ENCODE data around the gene TMEM88.

DNA sequence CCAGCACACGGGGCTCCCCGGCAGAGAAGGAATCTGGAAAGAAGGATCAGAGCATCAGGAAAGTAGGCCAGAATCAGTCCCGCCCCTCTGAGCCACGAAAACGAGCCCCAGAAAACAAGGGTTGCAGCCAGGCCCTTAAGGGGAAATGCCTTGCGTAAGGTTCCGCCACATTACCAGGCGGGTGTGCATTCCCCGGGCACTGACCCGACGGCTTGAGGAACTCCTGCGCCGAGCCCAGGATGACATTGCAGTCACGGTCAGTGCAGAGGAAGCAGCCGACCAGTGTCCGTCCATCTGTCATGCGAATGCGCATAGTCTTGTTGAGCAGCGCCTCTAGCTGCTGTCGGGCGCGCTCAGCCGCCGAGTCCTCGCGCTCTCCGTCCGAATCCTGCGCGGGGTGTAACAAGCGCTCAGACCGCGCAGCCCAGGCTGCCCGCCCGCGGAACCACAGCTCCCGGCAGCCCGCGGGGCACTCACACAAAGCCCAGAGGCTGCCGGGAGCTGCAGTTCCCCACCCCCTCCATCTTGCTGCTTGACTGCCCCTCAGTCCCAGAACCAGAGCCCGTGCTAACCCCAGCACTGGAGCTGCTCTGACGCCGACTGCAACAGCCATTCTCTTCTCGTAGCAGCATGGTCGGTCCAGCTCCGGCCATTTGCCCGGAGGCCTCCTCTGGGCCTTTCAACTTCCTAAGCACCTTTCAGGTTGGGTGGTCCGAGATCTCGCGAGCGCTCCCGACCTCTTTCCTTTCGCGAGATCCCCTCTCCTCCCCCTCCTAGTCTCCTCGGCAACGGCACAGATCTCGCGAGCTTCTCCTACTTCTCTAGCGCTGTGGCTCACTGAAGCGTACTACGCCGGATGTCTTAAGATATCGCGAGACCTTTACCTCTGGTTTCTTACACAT lies 2.2 kb downstream of the TMEM88 start, which contains the start of gene NAA38:
- TF ChIP-seq POLR2A (IDR thresholded peaks at IDR 0.05) (peak; percentile 47 to 69), EP300 (IDR thresholded peaks at IDR 0.05) (peak; percentile 44 to 93)
- TF ChIP-seq, protein P1, sequence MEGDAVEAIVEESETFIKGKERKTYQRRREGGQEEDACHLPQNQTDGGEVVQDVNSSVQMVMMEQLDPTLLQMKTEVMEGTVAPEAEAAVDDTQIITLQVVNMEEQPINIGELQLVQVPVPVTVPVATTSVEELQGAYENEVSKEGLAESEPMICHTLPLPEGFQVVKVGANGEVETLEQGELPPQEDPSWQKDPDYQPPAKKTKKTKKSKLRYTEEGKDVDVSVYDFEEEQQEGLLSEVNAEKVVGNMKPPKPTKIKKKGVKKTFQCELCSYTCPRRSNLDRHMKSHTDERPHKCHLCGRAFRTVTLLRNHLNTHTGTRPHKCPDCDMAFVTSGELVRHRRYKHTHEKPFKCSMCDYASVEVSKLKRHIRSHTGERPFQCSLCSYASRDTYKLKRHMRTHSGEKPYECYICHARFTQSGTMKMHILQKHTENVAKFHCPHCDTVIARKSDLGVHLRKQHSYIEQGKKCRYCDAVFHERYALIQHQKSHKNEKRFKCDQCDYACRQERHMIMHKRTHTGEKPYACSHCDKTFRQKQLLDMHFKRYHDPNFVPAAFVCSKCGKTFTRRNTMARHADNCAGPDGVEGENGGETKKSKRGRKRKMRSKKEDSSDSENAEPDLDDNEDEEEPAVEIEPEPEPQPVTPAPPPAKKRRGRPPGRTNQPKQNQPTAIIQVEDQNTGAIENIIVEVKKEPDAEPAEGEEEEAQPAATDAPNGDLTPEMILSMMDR (IDR thresholded peaks at IDR 0.05): peak; percentile 13 to 76 (median 48)

All from tibial nerve (tissue), 4 donors.